ENCODE data around the gene CCL27.

The CCL27 gene

DNA sequence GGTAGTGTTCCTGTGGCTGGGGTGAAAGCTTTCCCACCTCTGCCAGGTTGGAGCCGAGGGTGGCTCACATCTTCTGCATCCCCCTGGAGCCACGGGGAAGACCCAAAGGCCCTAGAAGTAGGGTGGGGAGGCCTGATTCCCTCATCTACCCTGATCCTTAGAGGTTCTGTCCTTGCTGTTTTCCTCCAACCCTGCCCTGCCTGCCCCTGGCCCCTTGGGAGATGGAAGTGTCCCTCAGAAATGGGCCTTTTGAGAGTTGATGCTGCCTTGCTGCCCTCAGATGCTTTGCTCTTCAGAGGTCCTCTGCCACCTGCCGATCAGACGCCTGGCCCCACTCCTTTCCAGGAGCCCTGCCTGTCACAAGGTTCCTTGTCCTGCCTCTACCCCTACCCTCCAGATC lies 22.4 kb upstream of the CCL27 start:
- no peak for DNase-seq (ENCODE audit: low read depth, low spot score)

DNA sequence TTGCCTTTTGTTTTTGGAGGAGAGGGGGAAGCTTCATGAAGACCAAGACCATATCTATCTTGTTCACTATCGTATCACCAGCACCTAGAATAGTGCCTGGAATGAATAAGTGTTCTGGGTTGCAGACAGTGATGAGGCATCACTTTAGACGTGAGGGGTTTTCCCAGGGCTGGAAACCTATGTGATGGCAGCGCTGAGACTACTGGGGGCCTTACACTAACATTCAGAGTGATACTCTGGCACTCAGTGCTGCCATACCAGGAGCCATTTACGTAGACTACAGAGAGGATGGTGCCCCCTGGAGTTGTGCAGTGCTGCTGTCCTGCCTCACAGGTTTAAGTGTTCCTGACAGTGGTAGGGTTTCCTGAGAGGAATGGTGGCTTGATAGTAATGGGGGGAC lies 21.7 kb upstream of the CCL27 start:
- DNase-seq (ENCODE audit: low read depth, low spot score), result no peak

DNA sequence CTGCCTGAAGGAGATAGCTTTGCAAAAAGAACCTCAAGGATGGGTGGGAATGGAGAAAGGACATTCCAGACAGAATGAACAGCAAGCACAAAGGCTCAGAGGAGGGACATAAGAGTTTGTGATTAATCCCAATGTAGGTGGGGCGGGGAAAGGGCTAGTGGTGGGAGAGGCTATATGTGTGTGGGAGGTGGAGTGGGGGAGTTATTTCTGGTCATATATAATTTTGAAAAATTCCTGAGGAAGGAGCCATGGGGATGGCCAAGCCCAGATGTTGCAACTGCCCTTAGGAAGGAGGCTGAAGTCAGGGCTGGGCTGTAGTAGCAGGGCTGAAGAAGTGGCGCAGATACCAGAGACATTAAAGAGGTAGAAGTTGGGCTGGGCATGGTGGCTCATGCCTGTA lies 13.4 kb upstream of the CCL27 start:
- no peak for DNase-seq (ENCODE audit: low read depth, low spot score)

DNA sequence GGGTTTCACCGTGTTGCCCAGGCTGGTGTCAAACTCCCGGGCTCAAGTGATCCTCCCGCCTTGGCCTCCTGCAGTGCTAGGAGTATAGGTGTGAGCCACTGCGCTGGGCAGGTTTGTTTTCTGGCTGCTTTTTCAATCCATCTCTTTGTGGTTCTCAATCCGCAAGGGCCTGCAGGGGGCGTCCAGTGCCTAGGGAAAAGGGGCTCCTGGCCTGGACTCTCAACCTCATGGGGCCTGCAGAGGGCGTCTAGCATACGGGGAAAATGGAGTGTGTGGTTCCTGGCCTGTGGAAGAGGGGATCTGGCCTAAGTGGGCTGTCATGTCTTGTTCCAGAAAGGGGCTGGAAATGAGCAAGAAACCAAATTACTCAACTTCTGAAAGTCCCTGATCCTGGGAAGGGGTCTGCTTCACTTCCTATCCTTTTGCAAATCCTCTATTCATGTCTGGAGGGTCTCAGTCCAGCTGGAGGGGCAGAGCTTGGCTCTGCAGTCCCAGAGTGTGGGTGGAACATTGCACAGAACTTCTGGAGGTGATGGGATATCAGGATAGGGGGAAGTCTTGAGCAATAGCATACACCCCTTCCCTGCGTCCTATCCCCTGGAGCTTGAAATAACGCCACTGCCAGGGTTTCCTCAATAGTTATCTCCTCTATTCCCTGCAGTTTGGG lies 12.7 kb upstream of the CCL27 start:
- no peak for DNase-seq (ENCODE audit: low read depth, low spot score)

DNA sequence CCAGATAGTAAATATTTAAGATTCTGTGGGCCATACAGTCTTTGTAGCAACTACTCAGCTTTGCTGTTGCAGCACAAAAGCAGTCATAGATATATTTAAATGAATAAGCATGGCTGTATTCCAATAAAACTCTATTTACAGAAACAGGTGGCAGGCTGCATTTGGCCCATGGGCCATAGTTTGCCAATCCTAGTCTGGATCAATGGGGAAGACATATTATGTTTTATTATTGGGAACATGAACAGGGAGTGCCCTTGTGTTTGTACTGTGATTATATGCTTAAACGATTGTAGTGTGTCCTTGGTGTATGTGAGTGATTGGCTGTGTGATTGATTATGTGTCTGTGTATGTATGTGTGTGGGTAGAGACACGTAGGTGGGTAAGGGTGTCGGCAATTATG lies 12.0 kb upstream of the CCL27 start:
- no peak for DNase-seq (ENCODE audit: low read depth, low spot score)

DNA sequence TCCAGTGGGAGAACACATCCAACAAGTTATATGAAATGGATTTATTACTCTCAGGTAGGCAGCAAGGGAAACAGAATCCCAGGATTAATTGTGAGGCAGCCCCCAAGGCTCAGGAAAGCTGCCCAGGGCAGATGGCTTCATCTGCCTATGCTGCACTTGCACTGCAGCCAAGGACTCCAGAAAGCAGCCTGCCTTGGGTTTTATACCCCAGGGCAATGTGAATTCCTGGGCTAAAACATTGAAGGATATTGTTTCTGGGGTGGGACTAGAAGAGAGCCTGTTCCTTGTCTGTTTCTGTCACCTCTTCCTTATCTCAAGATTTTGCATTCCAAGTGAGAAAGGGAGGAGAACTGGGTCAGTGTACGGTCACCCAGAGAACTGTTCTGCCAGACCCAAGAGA lies 8.8 kb upstream of the CCL27 start:
- no peak for DNase-seq (ENCODE audit: low read depth, low spot score)

DNA sequence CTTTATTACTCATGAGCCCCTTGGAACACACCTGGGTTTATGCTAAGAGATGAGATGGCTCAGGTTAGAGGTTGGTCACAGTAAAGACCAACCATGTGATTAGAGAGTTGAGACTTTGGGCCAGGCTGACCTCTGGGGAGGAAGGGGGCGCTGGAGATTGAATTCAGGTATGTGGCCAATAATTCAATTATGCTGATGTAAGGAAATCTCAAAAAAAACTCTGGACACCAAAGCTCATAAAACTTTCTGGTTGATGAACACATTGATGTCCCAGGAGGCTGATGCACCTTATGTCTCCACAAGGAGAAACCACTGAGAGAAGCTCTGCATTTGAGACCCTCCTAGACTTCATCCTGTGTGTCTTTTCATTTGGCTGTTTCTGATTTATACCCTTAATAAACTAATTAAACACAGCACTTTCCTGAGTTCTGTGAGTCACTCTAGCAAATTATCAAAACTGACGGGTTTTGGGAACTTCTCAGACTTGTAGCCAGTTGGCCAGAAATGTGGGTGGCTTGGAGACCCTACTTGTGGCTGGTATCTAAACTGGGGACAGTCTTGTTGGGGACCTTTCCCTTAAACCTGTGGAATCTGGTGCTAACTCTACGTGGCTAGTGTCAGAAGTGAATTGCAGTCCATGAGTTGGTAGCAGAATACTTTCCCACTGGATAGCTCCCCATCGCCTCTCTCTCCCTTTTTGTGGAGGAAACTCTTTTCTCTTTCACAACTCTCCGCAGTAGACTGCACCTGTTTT lies 7.5 kb upstream of the CCL27 start:
- DNase-seq (ENCODE audit: low read depth, low spot score), result no peak

DNA sequence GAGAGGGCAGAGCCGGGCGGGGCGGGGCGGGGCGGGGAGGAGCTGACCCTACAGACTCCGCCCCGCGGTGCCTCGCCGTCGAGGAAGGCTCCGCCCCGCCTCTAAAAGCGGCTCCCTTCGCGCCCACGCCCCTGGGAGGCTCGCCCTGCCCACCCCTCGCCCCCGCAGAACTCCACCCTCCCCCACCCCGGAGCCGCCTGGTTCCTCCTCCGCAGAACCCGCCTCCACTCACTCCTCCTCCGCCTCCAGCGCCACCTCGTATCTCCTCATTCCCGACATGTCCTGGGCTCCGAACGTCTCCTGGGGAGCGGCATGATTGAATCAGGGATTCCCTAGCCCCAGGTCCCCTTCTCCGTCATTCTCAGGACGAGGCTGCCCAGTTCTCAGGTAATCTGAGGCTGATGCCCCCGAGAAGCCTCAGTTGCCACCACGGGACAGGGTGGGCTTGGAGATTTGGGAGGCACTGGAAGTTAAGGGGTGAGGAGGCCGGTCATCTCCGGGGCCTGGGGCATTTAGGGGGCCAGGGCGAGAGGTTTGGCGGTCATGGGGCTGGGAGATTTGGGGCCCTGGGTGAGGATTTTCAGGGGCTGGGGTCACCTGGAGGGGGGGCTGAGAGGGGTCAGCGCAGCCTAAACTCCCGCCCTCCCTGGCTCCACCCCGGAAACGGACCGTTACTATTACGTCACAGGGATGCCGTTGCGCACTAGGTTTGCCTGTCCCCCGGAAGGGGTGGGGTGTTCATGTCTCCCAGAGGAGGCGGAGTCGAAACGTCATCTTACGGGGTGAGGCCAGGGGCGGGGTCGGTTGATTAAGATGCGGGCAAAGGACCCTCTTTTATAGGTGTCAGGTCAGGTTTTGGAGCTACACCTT lies 3.2 kb upstream of the CCL27 start:
- peak; percentile 77 for DNase-seq (ENCODE audit: low read depth, low spot score)

DNA sequence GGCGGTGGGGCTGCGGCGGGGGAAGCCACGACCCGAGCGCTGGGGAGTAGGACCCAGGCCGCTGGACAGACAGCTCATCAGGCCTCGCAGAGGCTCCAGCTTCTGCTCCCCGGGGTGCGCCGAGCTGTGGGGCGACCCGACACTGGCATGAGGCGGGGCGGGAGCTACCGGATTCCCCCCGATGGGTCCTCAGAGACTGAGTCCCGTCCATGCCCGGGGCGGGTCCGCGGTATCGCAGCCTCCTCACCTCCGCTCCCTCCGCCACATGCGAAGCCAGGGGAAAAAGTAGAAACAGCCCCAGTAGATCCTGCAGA lies 2.6 kb upstream of the CCL27 start:
- no peak for DNase-seq (ENCODE audit: low read depth, low spot score)

DNA sequence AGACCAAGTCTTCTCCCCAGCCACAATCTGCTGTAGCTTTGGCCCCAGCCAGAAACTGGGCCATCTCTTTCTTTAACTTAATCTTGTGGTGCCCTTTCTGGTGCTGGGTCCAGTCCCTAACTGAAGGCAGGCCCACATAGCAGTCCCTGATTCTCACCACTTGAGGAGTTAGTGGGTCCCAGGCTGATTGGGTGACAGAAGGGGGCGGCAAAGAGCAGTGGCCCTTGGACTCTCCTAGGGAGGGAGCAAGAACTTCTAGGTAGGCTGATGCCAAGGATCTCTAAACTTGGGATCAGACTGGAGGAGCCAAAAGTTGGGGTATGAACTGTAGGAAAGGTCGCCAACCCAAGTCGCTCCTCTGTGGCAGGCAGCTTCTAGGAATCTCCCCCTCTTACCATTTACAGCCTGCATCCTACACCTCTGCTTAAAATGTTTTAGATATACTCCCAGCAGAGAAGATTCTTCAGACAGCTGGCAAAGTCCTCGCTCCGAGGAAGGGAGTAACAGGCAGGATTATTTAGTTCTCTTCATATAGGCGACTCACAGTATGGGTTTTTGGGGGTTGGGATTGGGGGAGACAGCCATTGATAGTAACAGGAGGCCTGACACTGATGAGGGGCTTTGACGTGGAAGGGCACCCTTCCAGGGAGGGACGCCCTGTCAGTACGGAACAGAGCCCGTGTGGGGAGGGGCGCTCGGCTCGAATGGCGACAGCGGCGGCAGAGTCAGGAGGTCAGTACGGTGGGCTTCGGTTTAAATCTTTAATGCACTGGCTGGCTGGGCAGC lies 2.0 kb upstream of the CCL27 start:
- peak; percentile 51 for DNase-seq (ENCODE audit: low read depth, low spot score)

DNA sequence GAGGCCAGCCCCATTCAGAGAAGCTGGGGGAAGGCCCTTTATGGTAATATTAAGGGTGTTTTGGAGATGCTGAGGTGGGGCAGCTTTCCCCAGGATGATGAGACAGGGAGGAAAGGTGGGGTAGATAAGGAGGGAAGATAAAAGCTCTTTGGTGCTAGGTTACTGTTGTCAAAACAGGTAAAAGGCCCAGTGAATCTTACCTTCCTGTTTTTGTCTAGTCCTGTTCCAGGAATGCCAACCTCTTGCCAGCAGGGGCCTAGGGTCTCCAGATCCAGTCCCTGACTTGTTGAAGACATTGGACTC lies 797 bp upstream of the CCL27 start:
- DNase-seq (ENCODE audit: low read depth, low spot score), result no peak

DNA sequence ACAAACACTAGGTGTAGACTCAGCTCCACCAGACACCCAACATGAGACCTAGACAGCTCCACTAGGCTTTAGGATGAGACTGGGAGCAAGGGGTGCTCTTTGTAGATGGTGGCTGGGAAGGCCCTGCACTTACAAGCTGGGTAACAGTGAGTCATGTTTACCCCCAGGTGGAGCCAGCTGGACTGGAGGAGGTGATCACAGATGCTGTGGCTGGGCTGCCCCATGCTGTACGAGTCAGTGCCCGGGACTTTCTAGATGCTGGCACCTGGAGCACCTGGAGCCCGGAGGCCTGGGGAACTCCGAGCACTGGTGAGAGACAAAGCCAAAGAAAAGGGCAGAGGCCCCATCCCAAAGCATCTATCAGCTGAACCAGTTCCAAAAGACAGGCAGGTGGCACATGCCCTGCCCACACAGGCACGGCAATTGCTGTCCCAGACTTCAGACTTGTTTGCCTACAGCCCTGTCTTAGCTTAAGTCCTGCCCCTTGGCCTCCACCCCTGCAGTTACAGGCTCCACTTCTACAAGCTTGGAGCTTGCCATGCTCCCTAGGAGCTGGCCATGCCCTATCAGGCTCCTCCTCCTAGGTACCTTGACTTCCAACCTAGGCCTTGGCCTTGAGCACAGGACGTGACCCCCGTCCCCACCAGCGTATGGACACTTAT lies 2.7 kb downstream of the CCL27 start:
- DNase-seq (ENCODE audit: low read depth, low spot score), result no peak

DNA sequence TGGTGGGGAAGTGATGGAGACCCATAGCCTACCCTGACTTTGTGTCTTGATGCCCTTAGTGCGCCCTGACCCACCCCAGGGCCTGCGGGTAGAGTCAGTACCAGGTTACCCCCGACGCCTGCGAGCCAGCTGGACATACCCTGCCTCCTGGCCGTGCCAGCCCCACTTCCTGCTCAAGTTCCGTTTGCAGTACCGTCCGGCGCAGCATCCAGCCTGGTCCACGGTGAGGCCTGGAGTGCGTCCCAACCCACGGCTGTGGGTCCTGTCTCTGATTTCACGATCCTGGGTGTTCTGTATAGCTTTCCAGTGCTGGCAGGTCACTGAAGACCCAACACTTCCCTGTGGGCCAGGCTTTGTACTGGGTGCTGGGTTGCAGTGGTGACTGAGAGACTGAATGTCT lies 4.0 kb downstream of the CCL27 start:
- DNase-seq (ENCODE audit: low read depth, low spot score), result no peak

DNA sequence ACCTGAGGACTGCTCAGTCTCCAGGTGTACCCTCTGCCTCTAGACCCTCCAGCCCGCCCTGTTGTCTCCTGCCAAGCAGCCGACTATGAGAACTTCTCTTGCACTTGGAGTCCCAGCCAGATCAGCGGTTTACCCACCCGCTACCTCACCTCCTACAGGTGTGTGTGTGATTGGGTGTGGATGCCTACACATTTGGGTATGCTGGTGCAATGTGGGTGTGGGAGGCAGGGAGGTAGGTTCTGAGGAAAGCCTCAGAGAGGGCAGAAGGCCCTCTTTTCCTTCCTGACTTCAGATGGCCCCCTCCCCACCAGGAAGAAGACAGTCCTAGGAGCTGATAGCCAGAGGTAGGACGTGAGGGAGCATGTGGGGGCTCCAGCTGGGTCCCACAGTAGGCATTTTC lies 5.5 kb downstream of the CCL27 start:
- DNase-seq (ENCODE audit: low read depth, low spot score), result no peak

DNA sequence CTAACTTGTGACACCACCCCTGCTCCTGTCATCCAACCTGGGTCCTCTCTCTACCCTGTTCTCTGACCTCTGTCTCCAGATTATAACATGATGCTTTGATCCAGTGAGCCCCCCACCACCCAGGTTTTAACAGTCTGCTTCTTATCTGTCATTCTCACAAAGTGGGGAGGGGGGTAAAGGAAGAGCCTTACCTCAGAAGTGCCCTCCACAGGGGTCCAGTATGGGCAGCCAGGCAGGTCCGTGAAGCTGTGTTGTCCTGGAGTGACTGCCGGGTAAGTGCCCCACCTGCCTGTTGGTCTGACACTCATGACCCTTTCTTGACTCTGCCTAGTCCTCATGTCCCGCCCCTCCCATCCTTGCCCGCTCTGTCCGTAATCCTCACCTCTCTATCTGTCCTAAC lies 7.1 kb downstream of the CCL27 start:
- DNase-seq (ENCODE audit: low read depth, low spot score), result no peak

DNA sequence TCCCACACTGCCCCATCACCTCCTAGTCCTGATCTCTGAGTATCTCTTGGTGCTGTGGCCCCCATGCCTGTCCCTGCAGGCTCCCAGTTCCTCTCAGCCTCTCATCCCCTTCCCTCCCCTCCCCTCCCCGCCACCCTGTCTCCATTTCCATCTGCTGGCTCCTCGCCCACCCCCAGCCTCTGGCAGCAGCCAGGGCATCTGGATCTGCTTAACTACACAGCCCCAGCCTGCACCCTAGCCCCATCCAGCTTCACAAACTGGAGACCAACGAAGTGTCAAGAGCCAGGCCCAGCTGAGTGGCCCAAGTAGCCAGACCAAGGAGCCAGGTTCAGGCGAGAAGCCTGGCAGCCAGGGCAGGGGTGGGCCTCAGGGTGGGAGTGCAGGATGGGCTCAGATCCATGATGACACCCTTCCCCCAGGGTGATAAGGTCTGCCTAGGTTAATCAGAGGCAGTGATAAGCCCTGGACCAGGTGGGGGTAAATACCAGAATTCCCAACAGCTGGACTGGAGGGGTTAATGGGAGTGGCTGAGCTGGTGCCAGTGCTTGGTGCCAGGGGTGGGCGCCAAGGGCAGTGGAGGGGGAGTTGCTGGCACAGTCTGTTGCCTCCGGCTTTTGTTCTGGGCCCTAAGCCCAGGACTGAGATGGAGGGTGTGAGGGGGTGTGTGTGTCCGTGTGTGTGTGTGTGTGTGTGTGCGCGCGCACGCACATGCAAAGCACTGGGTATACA lies 8.0 kb downstream of the CCL27 start:
- no peak for DNase-seq (ENCODE audit: low read depth, low spot score)

DNA sequence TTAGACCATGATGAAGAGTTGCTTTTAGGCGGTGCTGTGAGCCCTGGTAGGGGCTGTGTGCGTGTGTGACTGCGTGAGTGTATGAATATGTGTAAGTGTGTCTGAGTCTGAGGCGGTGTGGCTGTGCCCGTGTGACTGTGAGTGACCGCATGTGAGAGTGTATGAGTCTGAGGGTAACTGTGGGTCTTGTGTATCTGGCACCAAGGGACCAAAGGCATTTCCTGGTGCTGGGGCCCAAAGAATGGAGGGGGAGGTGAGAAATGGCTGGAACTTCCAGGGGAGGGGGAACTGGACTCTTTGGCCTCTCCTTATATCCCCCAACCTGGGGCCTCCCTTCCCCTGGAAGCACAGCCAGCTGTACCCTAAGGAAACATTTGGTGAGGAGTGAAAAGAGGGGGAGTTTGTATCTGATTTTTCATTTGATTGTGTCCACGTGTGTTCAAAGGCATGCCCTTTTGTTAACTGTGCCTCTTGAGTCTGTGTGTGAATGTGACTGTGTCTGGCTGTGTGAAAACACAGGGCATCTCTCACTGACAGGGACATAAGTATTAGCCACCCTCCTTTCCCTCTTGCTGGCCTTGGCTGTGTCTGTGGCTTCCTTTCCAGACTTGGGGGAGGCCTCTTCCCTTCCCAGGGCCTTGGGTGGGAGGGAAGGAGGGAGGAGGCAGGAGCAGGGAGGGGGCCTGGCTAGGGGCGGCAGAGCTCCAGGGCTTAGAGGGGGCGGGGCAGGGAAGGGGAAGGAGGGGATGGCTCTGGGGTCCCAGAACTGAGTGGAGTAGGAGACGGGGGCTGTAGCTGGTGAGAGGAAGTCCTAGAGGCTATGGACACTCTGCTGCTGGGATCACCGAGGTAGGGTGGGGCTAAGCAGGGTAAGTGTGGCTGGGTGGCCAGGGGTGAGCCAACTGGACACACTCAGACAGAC lies 9.0 kb downstream of the CCL27 start:
- no peak for DNase-seq (ENCODE audit: low read depth, low spot score)

DNA sequence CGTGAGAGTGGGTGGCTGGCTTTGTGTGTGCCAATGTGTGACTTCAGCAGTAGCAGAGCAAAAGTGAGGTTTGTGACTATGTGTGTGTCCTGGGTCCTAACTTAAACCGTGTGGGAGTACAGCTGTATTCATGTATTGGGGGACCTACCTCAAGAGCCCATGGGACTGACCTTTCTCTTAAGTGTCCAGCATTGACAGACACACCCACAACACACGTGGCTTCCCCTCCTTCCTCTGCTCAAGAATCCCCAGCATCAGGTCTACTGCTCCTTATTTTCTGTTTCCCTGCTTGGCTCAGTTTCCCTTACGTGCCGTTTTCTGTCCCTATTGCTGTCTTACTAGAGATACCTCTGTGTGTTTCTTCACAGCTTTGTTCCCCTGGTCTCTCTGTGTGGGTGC lies 9.9 kb downstream of the CCL27 start:
- DNase-seq (ENCODE audit: low read depth, low spot score), result no peak

DNA sequence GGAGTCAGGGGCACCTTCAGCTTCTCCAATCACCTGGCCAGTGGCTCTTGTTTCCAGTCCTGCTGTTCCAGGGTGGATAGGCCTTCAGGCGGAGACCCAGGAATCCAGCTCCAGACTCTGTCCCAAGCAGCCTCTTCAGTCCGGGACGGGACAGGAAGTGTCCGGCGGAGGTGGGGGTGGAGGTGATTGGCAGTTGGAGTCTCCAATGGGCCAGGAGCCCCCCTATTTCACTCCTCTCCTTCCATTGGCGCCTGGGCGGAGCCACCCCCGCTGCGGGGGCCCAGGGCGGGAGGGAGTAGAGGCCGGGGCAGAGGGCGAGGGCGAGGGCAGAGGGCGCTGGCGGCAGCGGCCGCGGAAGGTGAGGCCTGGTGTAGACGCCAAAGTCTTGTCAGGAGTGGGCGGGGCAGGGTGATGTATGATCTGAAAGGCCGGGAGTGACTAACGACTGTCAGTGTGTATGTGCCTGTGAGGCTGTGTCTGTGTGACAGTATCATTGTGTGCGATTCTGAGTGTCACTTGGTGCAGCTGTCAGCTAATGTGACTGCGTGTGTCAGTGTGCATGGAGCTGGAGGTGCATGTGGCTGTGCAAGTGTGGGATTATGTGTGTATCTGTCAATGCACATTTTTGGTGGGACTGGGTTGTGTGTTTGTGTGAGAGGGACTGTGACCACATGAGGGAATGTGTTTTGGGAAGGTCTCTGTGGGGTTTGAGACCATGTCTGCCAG lies 10.4 kb downstream of the CCL27 start, which contains the start of gene IL11RA:
IL11RA (plus strand) TSS at position 310 of the 726 bp plus-strand sequence. CDS start 3,033 bp downstream, outside the sequence.
- peak; percentile 39 for DNase-seq (ENCODE audit: low read depth, low spot score)
